Left lobe of liver (tissue), 2 donors: ENCODE measurements around the gene MYEOV. TPM values are rescaled to one million over a fixed set of nuclear protein-coding genes. Genes with fewer than 3 reads are reported as not detected.

Experiments used
- ATAC-seq: fragments of 200-7000 bp; cut with Tn5 transposase; one replicate; pipeline ENCODE4 v1.9.1; 2020; ENCODE audit warnings: mild to moderate bottlenecking, moderate library complexity
- DNase-seq: peaks from one replicate; pipeline ENCODE4 v3.0.0-alpha.2; 2020; ENCODE audit warnings: low spot score
- total RNA-seq: library from RNA; stranded (reverse); gene quantifications from one replicate; pipeline ENCODE4 v1.2.1, GENCODE V29; 2021
- donor health status: DM: no; HTN: no; CAD: no; lungs with moderate emphysema.
- donor health status: DM: no; HTN: yes; CAD: no.

Gene MYEOV
- total RNA-seq, 1 donor from 2014 or later, result 0.78 TPM

GRCh38 chr11:69265210-69265609, 28.7 kb upstream of the MYEOV start:
- no peak for ATAC-seq
- no peak for DNase-seq

DNA sequence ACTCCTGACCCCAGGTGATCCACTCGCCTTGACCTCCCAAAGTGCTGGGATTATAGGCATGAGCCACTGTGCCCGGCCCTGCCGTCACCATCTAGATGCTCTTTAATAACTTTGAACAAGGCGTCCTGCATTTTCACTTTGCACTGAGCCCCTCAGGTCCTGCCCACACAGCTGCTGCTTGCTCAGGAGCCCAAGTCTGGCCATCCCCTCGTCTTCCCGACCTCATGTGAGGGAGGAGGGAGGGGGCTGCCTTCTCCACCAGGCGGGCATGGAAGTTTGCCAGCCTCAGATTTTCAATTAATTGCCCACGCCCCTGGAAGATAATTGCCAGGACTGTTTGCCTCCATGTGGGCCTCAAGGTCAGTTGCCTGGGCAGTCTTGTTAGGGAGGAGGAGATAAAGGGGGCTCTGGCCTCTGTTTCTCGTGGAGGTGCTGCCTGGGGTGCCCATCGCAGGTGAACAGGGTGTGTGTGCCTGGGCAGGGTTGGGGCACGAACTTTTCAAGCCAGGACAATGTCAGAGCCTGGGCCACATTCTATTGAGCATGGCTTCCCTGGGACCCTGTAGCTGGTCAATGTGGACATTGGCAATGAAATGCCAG, 27.9 kb upstream of the MYEOV start:
- no peak for DNase-seq
- no peak for ATAC-seq

- ATAC-seq (no peak), DNase-seq (no peak)
These were observed 26.6 kb upstream of the MYEOV start for GRCh38 chr11:69267395-69267805.

DNA sequence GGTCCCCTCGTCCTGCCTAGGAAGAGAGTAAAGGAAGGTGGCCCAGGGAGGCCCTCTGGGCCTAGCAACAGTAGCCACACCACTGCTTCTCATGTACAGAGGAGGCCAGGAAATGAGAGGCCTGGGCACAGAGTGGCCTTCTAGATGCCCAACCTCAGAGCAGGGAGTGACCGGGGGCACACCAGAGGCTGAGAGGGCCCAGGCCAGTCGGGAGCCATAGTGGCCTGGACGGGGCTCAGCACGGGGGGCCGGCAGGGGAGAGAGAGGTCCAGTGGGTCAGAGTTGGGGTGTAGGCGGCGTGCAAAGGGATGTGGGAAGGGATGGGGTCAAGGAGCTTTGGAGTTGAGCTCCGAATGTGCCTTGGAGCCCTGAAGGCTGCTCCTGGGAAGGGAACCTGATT, 25.0 kb upstream of the MYEOV start:
- no peak for DNase-seq
- no peak for ATAC-seq

GRCh38 chr11:69269388-69269787, 24.6 kb upstream of the MYEOV start:
- DNase-seq, result no peak
- ATAC-seq, result no peak

DNA sequence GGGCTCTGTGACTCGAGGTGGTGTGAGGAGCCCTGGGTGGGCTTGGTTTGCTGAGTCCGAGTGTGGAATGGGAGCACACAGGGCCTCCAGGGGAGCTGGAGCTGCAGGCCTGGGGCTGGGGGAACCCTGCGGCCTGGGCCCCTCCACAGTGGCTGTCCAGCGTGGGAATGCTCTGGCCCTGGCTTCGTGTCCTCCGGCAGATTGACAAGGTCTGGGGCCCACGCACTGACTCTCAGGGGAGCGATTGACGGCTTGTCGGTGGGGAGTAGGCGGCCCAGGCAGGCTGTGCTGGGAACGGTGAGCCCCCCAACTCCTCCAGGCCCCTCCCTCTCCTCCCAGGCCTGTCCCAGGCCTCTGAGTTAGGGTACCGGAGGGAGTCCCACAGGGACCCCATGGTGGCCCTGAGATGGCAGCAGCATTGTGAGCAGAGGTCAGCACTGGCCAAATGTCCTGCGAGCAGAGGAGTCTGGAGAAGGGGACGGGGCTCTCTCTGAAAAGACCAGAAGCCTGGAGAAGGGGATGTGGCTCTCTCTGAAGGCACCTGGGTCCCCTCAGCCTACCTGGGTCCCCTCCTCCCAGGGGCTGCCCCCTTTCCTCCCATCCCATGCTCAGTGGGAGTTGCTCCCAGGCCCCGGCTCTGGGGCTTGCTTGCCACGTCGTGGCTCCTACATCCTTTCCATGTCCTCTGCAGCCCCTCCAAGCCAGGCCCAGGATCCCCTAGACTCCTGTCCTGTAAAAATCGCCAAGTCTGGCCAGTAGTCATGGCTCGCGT, 23.8 kb upstream of the MYEOV start:
- ATAC-seq (no peak), DNase-seq (no peak)

DNA sequence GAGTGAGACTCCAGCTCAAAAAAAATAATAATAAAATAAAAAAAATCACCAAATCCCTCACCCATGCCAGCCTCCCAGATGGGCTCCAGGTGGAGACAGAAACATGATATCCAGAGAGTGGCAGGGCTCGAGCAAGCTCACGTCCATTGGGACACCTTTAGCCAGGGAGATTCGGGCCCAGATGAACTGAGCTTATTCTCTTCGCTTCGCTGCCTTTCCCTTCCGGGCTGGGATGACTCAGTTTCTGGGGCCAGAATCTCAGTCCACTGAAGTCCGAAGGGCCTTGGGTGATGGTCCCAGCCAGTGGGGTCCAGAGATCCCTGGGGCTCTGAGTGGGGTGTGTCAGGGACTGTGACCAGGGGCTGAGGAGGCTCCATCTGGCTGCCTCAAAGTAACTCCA, 23.0 kb upstream of the MYEOV start:
- ATAC-seq (no peak), DNase-seq (no peak)

GRCh38 chr11:69272055-69272454, 21.9 kb upstream of the MYEOV start:
- DNase-seq (no peak), ATAC-seq (no peak)

DNA sequence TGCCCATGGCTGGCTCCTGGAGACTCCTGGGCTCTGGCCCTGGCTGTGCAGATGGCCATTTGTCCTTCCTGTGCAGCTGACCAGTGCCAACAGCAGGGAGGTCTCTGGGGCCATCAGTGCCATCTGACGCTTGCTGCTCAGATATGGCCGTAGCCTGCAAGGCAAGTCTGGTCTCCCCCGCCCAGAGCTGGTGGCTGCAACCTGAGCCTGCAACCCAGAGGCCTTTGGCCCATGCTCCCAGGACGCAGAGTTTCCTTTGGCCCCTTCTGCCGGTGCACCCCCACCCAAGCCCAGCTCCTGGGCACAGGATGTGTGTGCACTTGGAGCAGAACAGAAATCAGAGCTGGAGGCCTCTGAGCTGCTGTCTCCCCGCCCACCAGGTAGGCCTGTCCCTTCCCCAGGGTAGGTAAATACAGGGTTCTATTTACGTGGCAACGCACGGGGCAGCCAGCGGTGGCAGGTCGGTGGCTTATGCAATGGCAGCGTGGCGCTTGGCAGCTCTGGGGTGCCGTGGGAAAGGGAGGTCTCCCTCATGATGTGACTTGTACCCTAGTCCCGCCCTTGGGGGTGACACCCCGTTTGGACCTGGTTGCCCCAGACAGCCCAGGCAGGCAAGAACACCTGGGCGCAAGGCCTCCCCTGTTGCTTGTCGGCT, 21.0 kb upstream of the MYEOV start:
- DNase-seq (peak; percentile 82), ATAC-seq (peak; percentile 84)

GRCh38 chr11:69273571-69273970, 20.4 kb upstream of the MYEOV start:
- ATAC-seq (peak; percentile 7), DNase-seq (no peak)

DNA sequence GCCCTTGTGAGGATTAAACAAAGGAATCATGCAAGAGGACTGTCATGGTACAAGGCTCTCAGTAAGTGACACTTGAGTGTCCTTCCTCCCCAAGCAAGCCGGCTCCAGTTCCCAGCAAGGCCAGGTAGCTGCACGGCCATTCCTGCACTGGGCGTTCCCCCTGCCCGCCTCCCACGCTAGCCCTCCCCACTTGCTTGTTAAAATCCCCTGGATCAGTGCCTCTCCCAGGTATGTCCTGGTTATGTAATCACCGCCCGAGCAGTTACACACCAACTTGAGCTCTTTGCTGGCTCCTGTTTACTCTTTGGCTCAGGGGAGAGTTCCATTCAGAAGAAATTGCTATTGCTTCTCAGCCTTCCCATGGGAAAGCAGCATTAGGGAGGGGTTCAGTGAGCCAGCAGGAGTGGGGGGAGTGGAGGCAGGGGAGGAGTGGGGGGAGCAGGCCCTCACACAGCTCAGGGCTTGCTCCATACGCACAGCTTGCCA, 19.4 kb upstream of the MYEOV start:
- ATAC-seq, result peak; percentile 77
- DNase-seq, result peak; percentile 77

- DNase-seq (no peak), ATAC-seq (no peak)
These were observed 18.8 kb upstream of the MYEOV start for GRCh38 chr11:69275178-69275577.

DNA sequence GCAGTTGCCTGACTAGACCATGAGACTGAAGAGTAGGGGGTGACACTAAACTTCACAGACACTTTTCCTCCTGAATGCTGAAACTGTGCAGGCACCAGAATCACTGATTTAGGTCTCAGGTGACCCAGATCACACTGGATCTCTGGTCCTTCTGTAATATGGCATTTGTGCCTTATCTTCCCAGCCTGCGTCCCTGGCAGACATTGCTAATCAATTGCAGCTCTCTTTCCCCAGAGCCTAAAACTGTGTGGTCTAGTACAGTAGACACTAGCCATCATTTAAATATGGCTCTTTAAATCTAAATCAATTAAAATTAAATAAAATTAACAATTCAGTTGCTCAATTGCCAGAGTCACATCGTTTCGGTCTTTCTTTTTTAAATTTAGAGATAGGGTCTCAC, 17.8 kb upstream of the MYEOV start:
- DNase-seq (no peak), ATAC-seq (no peak)

DNA sequence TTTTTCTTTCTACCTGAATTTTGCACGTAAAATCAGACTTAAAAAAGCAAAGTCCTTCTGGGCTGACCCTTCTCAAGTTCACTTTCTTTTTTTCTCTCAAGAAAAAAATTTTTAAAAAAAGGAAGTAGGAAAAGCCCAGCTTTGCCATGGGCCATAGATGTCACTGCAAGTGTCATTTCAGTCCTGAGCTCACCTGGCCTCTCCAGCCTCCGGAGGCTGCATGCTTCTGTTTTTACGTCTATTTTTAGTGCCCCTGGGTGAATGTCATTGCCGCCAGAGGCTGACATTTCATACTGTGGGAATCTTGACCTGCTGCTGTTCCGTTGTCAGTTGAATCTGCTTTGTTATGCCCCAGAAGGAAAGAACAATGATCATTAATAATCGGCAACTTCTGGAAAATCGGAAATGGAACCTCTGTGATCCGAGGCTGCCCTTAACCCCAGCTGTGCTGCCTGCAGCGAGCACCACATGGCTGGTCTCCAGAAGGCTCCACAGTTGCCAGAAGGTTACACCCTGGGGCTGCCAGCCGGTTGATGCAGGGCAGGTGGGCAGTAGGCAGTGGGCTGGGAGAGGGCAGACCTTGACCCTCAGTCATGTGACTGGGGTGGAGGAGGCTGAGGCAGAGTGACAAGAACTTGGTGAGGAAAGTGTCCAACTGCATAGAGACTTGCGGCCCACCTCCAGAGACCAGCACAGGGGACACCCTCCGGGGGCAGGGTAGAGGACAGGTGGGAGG, 16.7 kb upstream of the MYEOV start:
- DNase-seq, result no peak
- ATAC-seq, result no peak

DNA sequence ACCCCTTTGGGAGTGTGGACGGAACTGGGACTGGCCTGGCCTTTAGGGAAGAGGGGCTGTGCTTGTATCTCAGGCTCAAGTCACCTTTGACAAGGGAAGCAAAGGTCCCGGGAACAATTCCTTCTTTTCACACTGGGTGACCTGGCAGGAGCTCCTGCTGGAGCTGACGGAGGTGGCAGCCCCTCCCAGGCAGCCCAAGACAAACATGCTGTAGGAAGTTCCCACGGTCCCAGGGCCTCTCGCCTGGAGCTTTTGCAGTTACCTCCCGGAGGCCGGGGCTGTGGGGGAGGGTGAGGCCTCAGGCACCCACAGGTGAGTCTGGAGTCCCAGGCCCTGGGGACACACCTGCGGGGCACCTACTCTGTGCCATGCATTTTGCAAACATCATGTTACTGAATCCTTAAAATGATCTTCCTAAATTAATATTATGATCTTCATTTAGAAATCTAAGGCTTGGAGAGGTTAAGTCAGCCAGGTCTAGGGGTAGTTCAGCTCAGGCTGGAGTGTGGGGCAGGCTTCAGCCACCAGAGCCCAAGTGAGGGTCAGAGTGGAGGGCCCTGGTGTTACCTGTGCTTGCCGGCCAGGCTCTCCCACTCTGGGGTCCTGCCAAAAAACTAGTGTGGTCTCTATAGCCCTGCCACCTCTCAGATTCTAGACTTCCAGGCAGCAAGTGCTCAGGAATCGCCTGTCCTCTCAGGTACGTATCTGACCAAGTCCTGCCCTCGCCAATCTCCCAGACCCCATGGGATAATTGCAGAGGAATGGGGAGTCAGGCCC, 15.7 kb upstream of the MYEOV start:
- ATAC-seq, result peak; percentile 5
- DNase-seq, result no peak

DNA sequence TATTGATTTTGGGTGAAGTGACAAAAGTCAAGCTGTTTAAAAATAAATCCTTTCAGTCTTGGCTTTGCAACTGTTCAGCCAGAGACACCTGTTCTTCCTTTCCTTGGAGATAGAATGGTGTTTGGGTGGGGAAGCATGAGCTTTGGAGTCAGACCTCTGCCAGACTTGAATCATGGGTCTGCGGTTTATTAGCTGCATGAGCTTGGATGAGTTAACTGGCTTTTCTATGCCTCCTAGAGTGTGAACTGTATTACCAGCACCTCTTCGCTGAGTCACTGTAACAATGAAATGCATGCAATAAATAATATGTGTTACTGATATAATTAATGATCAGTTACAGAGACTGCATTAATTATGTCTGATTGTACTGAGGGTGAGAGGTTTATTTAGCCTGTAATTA, 13.5 kb upstream of the MYEOV start:
- ATAC-seq (no peak), DNase-seq (no peak)

DNA sequence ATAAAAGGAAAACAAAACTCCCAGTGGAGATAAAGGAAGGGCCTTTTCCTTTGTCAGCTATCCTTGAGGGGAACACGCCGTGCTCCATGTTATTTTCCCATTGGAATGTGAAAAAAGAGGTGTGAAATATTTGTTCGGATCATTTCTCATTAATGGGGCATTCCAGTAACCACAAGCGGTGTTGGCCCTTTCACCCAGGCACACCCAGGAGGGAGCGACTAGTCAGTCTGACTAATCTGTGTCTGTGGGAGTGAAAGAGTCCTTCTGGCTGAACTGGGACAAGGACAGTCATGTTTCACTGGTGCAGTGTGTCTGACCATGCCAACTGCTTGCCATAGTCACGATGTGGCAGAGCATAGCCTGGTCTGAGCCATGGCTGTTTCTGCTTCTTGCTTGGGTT, 13.0 kb upstream of the MYEOV start:
- ATAC-seq (no peak), DNase-seq (no peak)

DNA sequence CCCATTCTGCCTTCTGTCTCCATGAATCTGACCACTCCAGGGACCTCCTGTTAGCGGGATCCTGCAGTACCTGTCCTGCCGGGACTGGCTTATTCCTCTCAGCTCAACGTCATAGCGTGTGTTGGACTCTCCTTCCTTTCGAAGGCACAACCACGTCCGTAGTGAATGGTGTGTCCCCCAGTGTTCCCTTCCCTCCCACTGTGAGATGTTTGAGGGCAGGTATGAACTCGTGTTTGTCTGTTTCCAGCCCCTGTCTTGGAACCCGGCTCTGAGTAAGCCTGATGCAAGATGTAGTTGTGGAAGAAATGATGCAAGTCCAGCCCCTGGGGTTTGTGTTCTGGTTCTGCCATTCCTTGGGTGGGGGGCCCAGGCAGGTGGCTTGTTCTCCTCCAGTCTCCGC, 10.5 kb upstream of the MYEOV start:
- ATAC-seq, result no peak
- DNase-seq, result no peak

- DNase-seq, result no peak
These were observed 9.9 kb upstream of the MYEOV start for GRCh38 chr11:69284081-69284511.

DNA sequence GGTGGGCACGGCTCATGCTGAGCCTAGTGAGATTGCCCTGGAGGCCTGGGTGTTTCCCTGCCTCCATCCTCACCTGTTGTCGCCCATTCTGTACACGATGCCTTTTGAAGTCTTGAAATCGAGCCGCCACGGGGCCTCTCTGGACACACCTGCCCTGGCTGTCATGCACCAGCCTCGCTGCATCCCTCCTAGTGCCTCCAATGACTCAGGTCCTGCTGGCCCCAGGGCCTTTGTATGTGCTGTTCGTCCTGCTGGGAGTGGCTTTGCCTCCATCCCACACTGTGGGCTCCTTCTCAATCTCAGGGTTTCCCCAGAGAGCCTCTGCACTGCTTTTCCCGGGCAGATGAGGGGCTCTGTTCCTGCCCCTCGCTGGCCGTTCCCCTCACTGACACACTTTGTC, 8.9 kb upstream of the MYEOV start:
- DNase-seq, result no peak
- no peak for ATAC-seq

More at GRCh38 chr11:69284081-69284511, 9.9 kb upstream of the MYEOV start:
- no peak for ATAC-seq

DNA sequence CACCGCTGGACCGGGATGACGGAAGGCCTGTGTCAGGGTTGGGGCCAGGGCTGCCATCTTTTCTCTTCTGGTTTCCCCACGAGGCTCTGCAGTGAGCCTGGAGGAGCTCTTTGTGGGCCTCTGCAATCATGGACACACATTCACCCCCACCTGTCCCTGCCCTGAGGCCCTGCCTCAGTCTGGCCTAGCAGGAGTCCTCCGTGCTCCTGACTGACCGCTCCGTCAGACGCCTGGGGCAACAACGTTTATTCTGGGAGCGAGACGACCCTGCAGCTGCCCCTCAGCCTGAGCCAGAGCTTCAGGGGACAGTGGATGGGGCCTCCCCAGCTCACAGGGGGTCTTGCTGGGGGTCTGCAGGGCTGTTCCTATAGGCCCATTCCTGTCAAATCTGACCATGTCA, 8.2 kb upstream of the MYEOV start:
- DNase-seq (no peak), ATAC-seq (no peak)
